Stimulated activated CD4-positive, alpha-beta T cell treated with anti-CD3 and anti-CD28 coated beads, Interleukin-12 subunit alpha, Interleukin-12 subunit beta, amount 100 ng/mL, for 48 hours (primary cell): ENCODE results near the gene SBSN.

Source experiments
- DNase-seq, 3 donors: peaks; one replicate each; pipeline ENCODE4 v3.0.0-alpha.2; 2020; ENCODE audit warnings: low read depth in 2 of 3, low spot score in 1 of 3

The SBSN gene

GRCh38 chr19:35533201-35533821 is 5.2 kb upstream of the SBSN start, which contains the start of gene GAPDHS:
Gene GAPDHS, plus strand, starts transcription at chr19:35533456. Its CDS starts 72 bp downstream, at chr19:35533528.
- no peak for DNase-seq

- DNase-seq: no peak
Observed at GRCh38 chr19:35531291-35531690, 3.2 kb upstream of the SBSN start.

GRCh38 chr19:35529241-35530218 is 1.4 kb upstream of the SBSN start:
- no peak for DNase-seq

GRCh38 chr19:35525873-35526272 is 2.2 kb downstream of the SBSN start:
- DNase-seq: no peak

GRCh38 chr19:35524181-35524837 is 3.8 kb downstream of the SBSN start:
- DNase-seq: no peak

- DNase-seq: no peak
Observed at GRCh38 chr19:35522745-35523327, 5.3 kb downstream of the SBSN start.

- no peak for DNase-seq
Observed at GRCh38 chr19:35521124-35521743, 6.9 kb downstream of the SBSN start.

- no peak for DNase-seq
Observed at GRCh38 chr19:35519291-35519690, 8.8 kb downstream of the SBSN start.

- DNase-seq: no peak
Observed at GRCh38 chr19:35518313-35518712, 9.8 kb downstream of the SBSN start.

GRCh38 chr19:35517342-35517741 is 10.8 kb downstream of the SBSN start:
- no peak for DNase-seq

- no peak for DNase-seq
Observed at GRCh38 chr19:35516310-35516709, 11.8 kb downstream of the SBSN start.

GRCh38 chr19:35514282-35514809 is 13.8 kb downstream of the SBSN start:
- no peak for DNase-seq

- DNase-seq: no peak
Observed at GRCh38 chr19:35513628-35514281, 14.4 kb downstream of the SBSN start, which contains the start of gene DMKN. Gene DMKN, minus strand, starts transcription at chr19:35513649. Its CDS starts 174 bp downstream, at chr19:35513475.

- DNase-seq: no peak
Observed at GRCh38 chr19:35512831-35513627, 15.1 kb downstream of the SBSN start.

- DNase-seq: no peak
Observed at GRCh38 chr19:35511337-35511736, 16.8 kb downstream of the SBSN start.

GRCh38 chr19:35510626-35510964 is 17.5 kb downstream of the SBSN start:
- no peak for DNase-seq

GRCh38 chr19:35509861-35510625 is 18.1 kb downstream of the SBSN start:
- DNase-seq: peak; percentile 38 to 76 (median 71)

- DNase-seq: peak in 1 of 3 donors; percentile 21
Observed at GRCh38 chr19:35509018-35509652, 19.0 kb downstream of the SBSN start.
